Fibroblast of lung (primary cell): ENCODE data around the gene KRTAP4-4. TPM values are rescaled to one million over a fixed set of nuclear protein-coding genes. Genes with fewer than 3 reads are reported as not detected.

ENCODE experiments used
- DNase-seq, 2 donors: peaks; one replicate each; pipeline versions ENCODE4 v3.0.0 to v3.0.0-alpha.2; 2010; ENCODE audit warnings: low read depth in 2 of 2
- H2AFZ ChIP-seq: 2 replicates; pipeline ENCODE4 v1.5.1; 2012; ENCODE audit warnings: low read length, control low read depth, inconsistent platforms
- H3K27ac ChIP-seq: 2 replicates; pipeline ENCODE4 v1.5.1; 2011; ENCODE audit warnings: low read length, control low read depth; ENCODE audit not compliant: insufficient read depth
- H3K27me3 ChIP-seq: 2 replicates; pipeline ENCODE4 v1.5.1; 2011; ENCODE audit warnings: mild to moderate bottlenecking, low read length; ENCODE audit not compliant: control insufficient read depth, insufficient read depth
- H3K36me3 ChIP-seq: 2 replicates; pipeline ENCODE4 v1.5.1; 2011; ENCODE audit warnings: low read length; ENCODE audit not compliant: control insufficient read depth, insufficient read depth
- H3K4me1 ChIP-seq: 2 replicates; pipeline ENCODE4 v1.5.1; 2011; ENCODE audit warnings: low read length; ENCODE audit not compliant: control insufficient read depth, insufficient read depth; ENCODE audit errors: extremely low read depth
- H3K4me2 ChIP-seq: 2 replicates; pipeline ENCODE4 v1.5.1; 2011; ENCODE audit warnings: low read length, control low read depth; ENCODE audit not compliant: insufficient read depth; ENCODE audit errors: extremely low read depth
- H3K4me3 ChIP-seq, 4 experiments: fragments of 200-600 bp in 1 of 4; sonication (generic) in 1 of 4; replicated peaks in 1 of 4; 2 replicates each; pipeline ENCODE4 v1.5.1; 2011 to 2016; ENCODE audit warnings: low read length in 4 of 4, low read depth in 3 of 4, mild to moderate bottlenecking in 3 of 4, control low read depth in 2 of 4, inconsistent platforms in 1 of 4, mixed read lengths in 1 of 4; ENCODE audit not compliant: insufficient read depth in 1 of 4; ENCODE audit errors: control extremely low read depth in 1 of 4
- H3K79me2 ChIP-seq: 2 replicates; pipeline ENCODE4 v1.5.1; 2012; ENCODE audit warnings: mild to moderate bottlenecking, low read length, inconsistent platforms; ENCODE audit not compliant: control insufficient read depth, insufficient read depth
- H3K9ac ChIP-seq: 2 replicates; pipeline ENCODE4 v1.5.1; 2011; ENCODE audit warnings: mild to moderate bottlenecking, low read length, control low read depth; ENCODE audit not compliant: insufficient read depth
- H3K9me3 ChIP-seq: 2 replicates; pipeline ENCODE4 v1.5.1; 2012; ENCODE audit warnings: low read depth, low read length; ENCODE audit not compliant: control insufficient read depth, insufficient read depth
- H4K20me1 ChIP-seq: 2 replicates; pipeline ENCODE4 v1.5.1; 2011; ENCODE audit warnings: low read length; ENCODE audit not compliant: control insufficient read depth, insufficient read depth; ENCODE audit errors: extremely low read depth
- CTCF ChIP-seq, 2 donors: IDR thresholded peaks in 1 of 2; conservative IDR thresholded peaks in 1 of 2; 1 replicate in 1 of 2; 2 replicates in 1 of 2; pipeline ENCODE4 v1.5.1; 2011 to 2012; ENCODE audit warnings: low read length in 2 of 2, control low read depth in 1 of 2, inconsistent platforms in 1 of 2, low read depth in 1 of 2, mild to moderate bottlenecking in 1 of 2
- EZH2 ChIP-seq: IDR thresholded peaks from 2 replicates; pipeline ENCODE4 v1.5.1; 2012; ENCODE audit warnings: low read length, control low read depth, mild to moderate bottlenecking; ENCODE audit errors: missing control alignments
- polyA plus RNA-seq, 2 donors: library from polyadenylated mRNA; depleted of rRNA in 1 of 2; stranded (reverse) in 1 of 2; unstranded in 1 of 2; fragments of >200 nt; gene quantifications; 2 replicates each; pipeline ENCODE4 v1.2.1, GENCODE V29; 2011 to 2012; ENCODE audit warnings: missing spikeins in 1 of 2
- total RNA-seq: library from RNA; depleted of rRNA; stranded (reverse); fragments of >200 nt; gene quantifications from 2 replicates; pipeline ENCODE4 v1.2.1, GENCODE V29; 2014

KRTAP4-4 gene
- total and polyA plus RNA-seq, 2 donors (not counting 1 experiment from before 2014, with no cell fraction given): not detected

- Histone ChIP-seq H3K27me3 (no peaks in the 10 kb centered on the region), H3K9me3 (no peaks in the 10 kb centered on the region), H3K4me2 (no peak overlapping the region), H3K36me3 (no peaks in the 10 kb centered on the region), H3K9ac (no peak overlapping the region), H3K27ac (no peak overlapping the region), H3K4me1 (no peaks in the 10 kb centered on the region), H3K79me2 (no peaks in the 10 kb centered on the region), H2AFZ (no peak overlapping the region), H3K4me3 (no peak overlapping the region), H4K20me1 (no peaks in the 10 kb centered on the region)
- TF ChIP-seq CTCF (conservative IDR thresholded peaks at IDR 0.05 in 1 of 2, IDR thresholded peaks at IDR 0.05 in 1 of 2; ENCODE audit: low read depth in 1 of 2, low read length in 2 of 2) (no peak), EZH2 (no peak)
- no peak for DNase-seq
Observed at GRCh38 chr17:41147531-41148204, 12.9 kb downstream of the KRTAP4-4 start.

- TF ChIP-seq EZH2 (no peak), CTCF (conservative IDR thresholded peaks at IDR 0.05 in 1 of 2, IDR thresholded peaks at IDR 0.05 in 1 of 2; ENCODE audit: low read depth in 1 of 2, low read length in 2 of 2) (no peak)
- Histone ChIP-seq H3K79me2 (no peaks in the 10 kb centered on the region), H3K36me3 (no peaks in the 10 kb centered on the region)
Observed at GRCh38 chr17:41145261-41145660, 15.3 kb downstream of the KRTAP4-4 start.

GRCh38 chr17:41144846-41145245, 15.7 kb downstream of the KRTAP4-4 start:
- Histone ChIP-seq H2AFZ (no peak overlapping the region), H3K27ac (no peak overlapping the region), H3K4me1 (no peaks in the 10 kb centered on the region), H3K4me2 (no peak overlapping the region), H3K27me3 (no peaks in the 10 kb centered on the region), H3K4me3 (no peak overlapping the region), H3K9ac (no peak overlapping the region), H3K9me3 (no peaks in the 10 kb centered on the region), H3K79me2 (no peaks in the 10 kb centered on the region), H4K20me1 (no peaks in the 10 kb centered on the region), H3K36me3 (no peaks in the 10 kb centered on the region)
- TF ChIP-seq EZH2: no peak
- no peak for TF ChIP-seq CTCF (conservative IDR thresholded peaks at IDR 0.05 in 1 of 2, IDR thresholded peaks at IDR 0.05 in 1 of 2; ENCODE audit: low read depth in 1 of 2, low read length in 2 of 2)
- no peak for DNase-seq

More at GRCh38 chr17:41145261-41145660, 15.3 kb downstream of the KRTAP4-4 start:
- Histone ChIP-seq H3K4me2 (no peak overlapping the region), H4K20me1 (no peaks in the 10 kb centered on the region), H3K27ac (no peak overlapping the region), H3K9ac (no peak overlapping the region), H3K9me3 (no peaks in the 10 kb centered on the region), H2AFZ (no peak overlapping the region), H3K4me3 (no peak overlapping the region), H3K4me1 (no peaks in the 10 kb centered on the region), H3K27me3 (no peaks in the 10 kb centered on the region)
- DNase-seq: no peak
